ENCODE data around the gene RAB5IF. TPM values are rescaled to one million over a fixed set of nuclear protein-coding genes. Genes with fewer than 3 reads are reported as not detected.
"Not testable (repeated sequence)": the region's sequence is repeated elsewhere in the genome, so short reads cannot be mapped to it uniquely, and the experiment has no call there.

Gene RAB5IF
- total RNA-seq, 2 experiments from 2014 or later, result 71.7 to 90.2 TPM

GRCh38 chr20:36607586-36608387 is 2.2 kb downstream of the RAB5IF start:
- Mint-ChIP-seq H3K36me3 (ENCODE audit: low read depth) (peaks cover 35% of the 10 kb centered on the region), H3K4me3 (peak overlapping the region; percentile 100), H3K27ac (peak overlapping the region; percentile 95), H3K4me1 (peaks cover 20% of the 10 kb centered on the region), H3K9me3 (ENCODE audit: low read depth) (no peaks in the 10 kb centered on the region), H3K27me3 (no peaks in the 10 kb centered on the region)
- ChIA-PET CTCF (interaction anchor here (0.7 to 1.2 kb wide), 3 partner anchors 14 to 148 kb away, joined by 3 to 9 read pairs (median 3); no protein-coding TSS in a partner anchor), POLR2A (no interaction called here)
- ATAC-seq (no peak), DNase-seq (no peak)
- intact Hi-C loops (cut with DNase I, micrococcal nuclease), result loop anchor here in 1 of 2 experiments (2.0 kb wide), 1 partner anchor 37 kb away; no protein-coding TSS in a partner anchor

DNA sequence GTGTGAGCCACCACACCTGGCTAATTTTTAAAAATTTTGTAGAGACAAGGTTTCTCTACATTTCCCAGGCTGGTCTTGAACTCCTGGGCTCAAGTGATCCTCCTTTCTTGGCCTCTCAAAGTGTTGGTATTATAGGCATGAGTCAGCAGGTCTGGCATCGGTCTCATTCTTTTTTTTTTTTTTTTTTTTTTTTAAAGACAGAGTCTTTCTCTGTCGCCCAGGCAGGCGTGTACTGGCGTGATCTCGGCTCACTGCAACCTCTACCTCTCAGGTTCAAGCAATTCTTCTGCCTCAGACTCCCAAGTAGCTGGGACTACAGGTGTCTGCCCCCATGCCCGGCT is 2.8 kb downstream of the RAB5IF start:
- ATAC-seq; DNase-seq; H3K27ac Mint-ChIP-seq; H3K9me3 Mint-ChIP-seq (ENCODE audit: low read depth); intact Hi-C loops (cut with DNase I, micrococcal nuclease); POLR2A ChIA-PET; H3K4me3 Mint-ChIP-seq; H3K27me3 Mint-ChIP-seq: not testable (repeated sequence)
- H3K4me1 Mint-ChIP-seq, result peaks cover 20% of the 10 kb centered on the region
- CTCF ChIA-PET, result interaction anchor here (0.7 to 1.4 kb wide), 4 partner anchors 14 to 147 kb away, joined by 3 to 9 read pairs (median 3); no protein-coding TSS in a partner anchor
- peaks cover 41% of the 10 kb centered on the region for H3K36me3 Mint-ChIP-seq (ENCODE audit: low read depth)

DNA sequence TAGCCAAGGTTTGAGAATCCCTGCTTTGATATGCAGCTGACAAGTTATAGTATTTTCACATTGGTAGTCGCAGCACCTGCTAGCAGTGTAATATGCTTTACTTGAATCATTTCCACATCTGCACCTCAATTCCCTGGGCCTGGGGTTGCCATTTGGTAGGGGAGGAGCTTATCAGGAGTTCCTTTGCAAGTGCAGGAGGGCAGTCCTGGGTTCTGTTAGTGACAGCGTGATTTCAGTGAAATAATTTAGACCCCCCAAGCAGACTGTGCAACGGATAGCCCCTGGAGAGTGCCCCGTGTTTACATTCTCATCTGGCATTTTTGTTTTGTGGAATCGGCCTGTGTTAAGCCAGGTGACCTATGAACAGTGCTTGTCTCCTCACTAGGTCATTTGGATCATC is 6.0 kb downstream of the RAB5IF start:
- H3K4me3 Mint-ChIP-seq, result no peak overlapping the region
- no peaks in the 10 kb centered on the region for H3K27me3 Mint-ChIP-seq
- ChIA-PET POLR2A (interaction anchor here (0.6 to 1.5 kb wide), 3 partner anchors 11 to 143 kb away, joined by 4 to 5 read pairs (median 5); no protein-coding TSS in a partner anchor), CTCF (interaction anchor here (1.0 to 1.9 kb wide), 4 partner anchors 14 to 143 kb away, joined by 3 to 11 read pairs (median 5); no protein-coding TSS in a partner anchor)
- ATAC-seq, result no peak
- H3K36me3 Mint-ChIP-seq (ENCODE audit: low read depth), result peaks cover 59% of the 10 kb centered on the region
- DNase-seq, result no peak
- peaks cover 14% of the 10 kb centered on the region for H3K4me1 Mint-ChIP-seq
- no peaks in the 10 kb centered on the region for H3K9me3 Mint-ChIP-seq (ENCODE audit: low read depth)
- intact Hi-C loops (cut with DNase I, micrococcal nuclease), result loop anchor here in 1 of 2 experiments (1.0 to 2.0 kb wide), 3 partner anchors 33 to 143 kb away; no protein-coding TSS in a partner anchor
- H3K27ac Mint-ChIP-seq, result no peak overlapping the region

GRCh38 chr20:36613974-36614373 is 8.4 kb downstream of the RAB5IF start:
- H3K36me3 Mint-ChIP-seq (ENCODE audit: low read depth), result peaks cover 47% of the 10 kb centered on the region
- POLR2A ChIA-PET, result interaction anchor here (0.6 kb wide), 1 partner anchor 37 kb away, joined by 3 read pairs; no protein-coding TSS in a partner anchor
- no peaks in the 10 kb centered on the region for H3K9me3 Mint-ChIP-seq (ENCODE audit: low read depth)
- H3K27ac Mint-ChIP-seq, result peak overlapping the region; percentile 39
- no peak overlapping the region for H3K4me3 Mint-ChIP-seq
- no peaks in the 10 kb centered on the region for H3K27me3 Mint-ChIP-seq
- ATAC-seq (no peak), DNase-seq (no peak)
- intact Hi-C loops (cut with DNase I, micrococcal nuclease), result loop anchor here in 1 of 2 experiments (2.0 kb wide), 1 partner anchor 31 kb away; no protein-coding TSS in a partner anchor
- CTCF ChIA-PET, result interaction anchor here (0.8 to 2.2 kb wide), 3 partner anchors 9 to 195 kb away, joined by 3 to 8 read pairs (median 4); no protein-coding TSS in a partner anchor
- H3K4me1 Mint-ChIP-seq, result peaks cover 3% of the 10 kb centered on the region

- intact Hi-C loops (cut with DNase I, micrococcal nuclease), result no loop called here
- Mint-ChIP-seq H3K4me1 (peaks cover 3% of the 10 kb centered on the region), H3K27me3 (no peaks in the 10 kb centered on the region), H3K36me3 (ENCODE audit: low read depth) (peaks cover 39% of the 10 kb centered on the region), H3K4me3 (no peak overlapping the region), H3K9me3 (ENCODE audit: low read depth) (no peaks in the 10 kb centered on the region), H3K27ac (peak overlapping the region; percentile 39)
- no peak for ATAC-seq
- no peak for DNase-seq
- POLR2A ChIA-PET, result no interaction called here
- CTCF ChIA-PET, result interaction anchor here (0.6 to 2.2 kb wide), 3 partner anchors 8 to 475 kb away, joined by 3 to 8 read pairs (median 4); no protein-coding TSS in a partner anchor
Measured at GRCh38 chr20:36614781-36615557, 9.4 kb downstream of the RAB5IF start.

GRCh38 chr20:36620917-36621316 is 15.3 kb downstream of the RAB5IF start:
- Mint-ChIP-seq H3K4me1 (peaks cover 11% of the 10 kb centered on the region), H3K9me3 (ENCODE audit: low read depth) (no peaks in the 10 kb centered on the region)
- POLR2A ChIA-PET, result no interaction called here

GRCh38 chr20:36623444-36623843 is 17.9 kb downstream of the RAB5IF start:
- no peak overlapping the region for H3K27ac Mint-ChIP-seq
- H3K4me1 Mint-ChIP-seq, result peaks cover 20% of the 10 kb centered on the region
- peaks cover 36% of the 10 kb centered on the region for H3K36me3 Mint-ChIP-seq (ENCODE audit: low read depth)
- CTCF ChIA-PET, result interaction anchor here (0.6 to 1.1 kb wide), 4 partner anchors 9 to 961 kb away, joined by 3 to 5 read pairs (median 4); no protein-coding TSS in a partner anchor
- no peak for DNase-seq
- H3K27me3 Mint-ChIP-seq, result no peaks in the 10 kb centered on the region
- no peaks in the 10 kb centered on the region for H3K9me3 Mint-ChIP-seq (ENCODE audit: low read depth)
- POLR2A ChIA-PET, result interaction anchor here (0.7 kb wide), 1 partner anchor 208 kb away, joined by 5 read pairs; no protein-coding TSS in a partner anchor
- intact Hi-C loops (cut with DNase I, micrococcal nuclease), result no loop called here
- H3K4me3 Mint-ChIP-seq, result no peak overlapping the region
- ATAC-seq, result no peak

More at GRCh38 chr20:36620917-36621316, 15.3 kb downstream of the RAB5IF start:
- H3K4me3 Mint-ChIP-seq, result no peak overlapping the region
- ATAC-seq (no peak), DNase-seq (no peak)
- no peaks in the 10 kb centered on the region for H3K27me3 Mint-ChIP-seq
- CTCF ChIA-PET, result no interaction called here
- H3K27ac Mint-ChIP-seq, result no peak overlapping the region
- H3K36me3 Mint-ChIP-seq (ENCODE audit: low read depth), result peaks cover 20% of the 10 kb centered on the region
- intact Hi-C loops (cut with DNase I, micrococcal nuclease), result no loop called here

GRCh38 chr20:36624068-36624943 is 18.7 kb downstream of the RAB5IF start:
- no peak for ATAC-seq
- Mint-ChIP-seq H3K4me3 (no peak overlapping the region), H3K4me1 (peaks cover 23% of the 10 kb centered on the region), H3K27me3 (no peaks in the 10 kb centered on the region), H3K27ac (peak overlapping the region; percentile 63), H3K36me3 (ENCODE audit: low read depth) (peaks cover 39% of the 10 kb centered on the region), H3K9me3 (ENCODE audit: low read depth) (no peaks in the 10 kb centered on the region)
- DNase-seq, result no peak
- POLR2A ChIA-PET, result no interaction called here
- CTCF ChIA-PET, result interaction anchor here (0.6 to 1.1 kb wide), 2 partner anchors 11 to 858 kb away, joined by 3 to 4 read pairs; no protein-coding TSS in a partner anchor
- intact Hi-C loops (cut with DNase I, micrococcal nuclease), result no loop called here

DNA sequence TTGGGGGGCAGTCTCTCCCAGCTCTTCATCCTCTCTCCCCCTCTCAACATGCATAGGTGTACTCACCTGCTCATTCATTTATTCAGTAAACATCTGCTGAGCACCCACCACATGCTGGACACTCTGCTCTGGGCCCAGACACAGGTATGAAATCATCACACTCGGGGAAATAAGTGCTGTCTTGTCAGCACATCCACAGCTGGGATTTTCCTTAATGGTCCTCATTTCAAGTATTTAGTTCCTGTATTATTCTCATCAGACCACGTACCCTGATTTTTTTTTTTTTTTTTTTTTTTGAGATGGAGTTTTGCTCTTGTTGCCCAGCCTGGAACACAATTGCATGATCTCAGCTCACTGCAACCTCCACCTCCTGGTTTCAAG is 19.4 kb downstream of the RAB5IF start:
- peak overlapping the region; percentile 63 for H3K27ac Mint-ChIP-seq
- no peaks in the 10 kb centered on the region for H3K9me3 Mint-ChIP-seq (ENCODE audit: low read depth)
- peaks cover 30% of the 10 kb centered on the region for H3K4me1 Mint-ChIP-seq
- CTCF ChIA-PET, result interaction anchor here (1.1 kb wide), 1 partner anchor 16 kb away, joined by 3 read pairs; no protein-coding TSS in a partner anchor
- DNase-seq (no peak), ATAC-seq (no peak)
- no peaks in the 10 kb centered on the region for H3K27me3 Mint-ChIP-seq
- POLR2A ChIA-PET, result interaction anchor here (1.3 kb wide), 1 partner anchor 19 kb away, joined by 3 read pairs; the partner anchor contains the start of gene RAB5IF
- H3K36me3 Mint-ChIP-seq (ENCODE audit: low read depth), result peaks cover 43% of the 10 kb centered on the region
- H3K4me3 Mint-ChIP-seq, result no peak overlapping the region
- intact Hi-C loops (cut with DNase I, micrococcal nuclease), result no loop called here

DNA sequence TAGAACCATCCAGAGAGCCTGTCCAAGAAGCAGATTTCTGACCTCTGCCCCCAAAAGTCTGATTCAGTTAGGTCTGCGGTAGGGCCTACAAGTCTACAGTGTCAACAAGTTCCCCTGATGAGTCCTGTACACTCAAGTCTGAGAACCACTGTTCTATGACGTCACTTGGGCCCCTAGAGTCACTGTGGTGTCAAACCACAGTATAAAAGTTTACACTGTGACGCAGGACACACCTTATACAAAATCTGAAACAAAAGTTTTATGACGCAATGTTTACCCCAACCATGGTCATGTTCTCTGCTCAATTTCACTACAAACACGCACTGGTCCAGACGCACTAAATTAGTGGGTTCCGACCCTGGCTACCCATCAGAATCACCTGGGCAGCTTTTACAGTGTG is 22.5 kb downstream of the RAB5IF start:
- intact Hi-C loops (cut with DNase I, micrococcal nuclease), result no loop called here
- H3K27me3 Mint-ChIP-seq, result no peaks in the 10 kb centered on the region
- no peaks in the 10 kb centered on the region for H3K9me3 Mint-ChIP-seq (ENCODE audit: low read depth)
- CTCF ChIA-PET, result interaction anchor here (0.7 kb wide), 1 partner anchor 262 kb away, joined by 4 read pairs; no protein-coding TSS in a partner anchor
- H3K4me3 Mint-ChIP-seq, result no peak overlapping the region
- peaks cover 62% of the 10 kb centered on the region for H3K36me3 Mint-ChIP-seq (ENCODE audit: low read depth)
- ATAC-seq, result peak; percentile 45
- POLR2A ChIA-PET, result no interaction called here
- peak overlapping the region; percentile 27 for H3K27ac Mint-ChIP-seq
- peak; percentile 28 for DNase-seq
- peaks cover 49% of the 10 kb centered on the region for H3K4me1 Mint-ChIP-seq
